Measurements from ENCODE around the gene ADAR.

DNA sequence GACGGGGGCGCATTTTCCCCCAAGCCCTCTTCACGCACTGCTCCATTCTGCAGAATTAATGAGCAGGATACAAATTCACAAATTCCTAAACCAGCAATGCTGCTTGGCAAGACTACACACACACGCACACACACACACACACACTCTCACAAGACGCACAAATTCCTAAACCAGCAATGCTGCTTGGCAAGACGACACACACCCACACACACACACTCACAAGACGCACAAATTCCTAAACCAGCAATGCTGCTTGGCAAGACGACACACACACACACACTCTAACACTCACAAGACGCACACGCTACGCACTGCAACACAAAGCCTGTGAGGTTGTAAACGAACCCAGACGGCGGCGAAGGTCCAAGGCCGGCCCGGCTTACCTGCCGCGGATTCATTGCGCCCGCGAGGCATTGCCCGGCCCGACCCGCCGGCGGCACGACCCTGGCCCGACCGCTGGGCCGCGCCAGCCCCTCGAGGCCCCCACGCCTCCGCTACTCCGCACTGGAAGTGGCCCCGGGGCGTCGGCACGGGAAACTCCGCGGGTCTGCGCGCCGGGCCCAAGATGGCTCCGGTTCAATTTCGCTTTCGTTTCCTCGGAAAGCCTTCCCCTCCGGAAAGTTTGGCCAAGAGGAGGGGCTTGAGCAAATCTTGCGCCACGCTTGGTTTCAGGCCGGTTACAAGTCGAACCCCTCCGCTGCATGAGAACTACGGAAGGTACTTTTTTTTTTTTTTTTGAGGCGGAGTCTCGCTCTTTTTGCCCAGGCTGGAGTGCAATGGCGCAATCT is at the start of gene ADAR:
- TF ChIP-seq, protein P1, sequence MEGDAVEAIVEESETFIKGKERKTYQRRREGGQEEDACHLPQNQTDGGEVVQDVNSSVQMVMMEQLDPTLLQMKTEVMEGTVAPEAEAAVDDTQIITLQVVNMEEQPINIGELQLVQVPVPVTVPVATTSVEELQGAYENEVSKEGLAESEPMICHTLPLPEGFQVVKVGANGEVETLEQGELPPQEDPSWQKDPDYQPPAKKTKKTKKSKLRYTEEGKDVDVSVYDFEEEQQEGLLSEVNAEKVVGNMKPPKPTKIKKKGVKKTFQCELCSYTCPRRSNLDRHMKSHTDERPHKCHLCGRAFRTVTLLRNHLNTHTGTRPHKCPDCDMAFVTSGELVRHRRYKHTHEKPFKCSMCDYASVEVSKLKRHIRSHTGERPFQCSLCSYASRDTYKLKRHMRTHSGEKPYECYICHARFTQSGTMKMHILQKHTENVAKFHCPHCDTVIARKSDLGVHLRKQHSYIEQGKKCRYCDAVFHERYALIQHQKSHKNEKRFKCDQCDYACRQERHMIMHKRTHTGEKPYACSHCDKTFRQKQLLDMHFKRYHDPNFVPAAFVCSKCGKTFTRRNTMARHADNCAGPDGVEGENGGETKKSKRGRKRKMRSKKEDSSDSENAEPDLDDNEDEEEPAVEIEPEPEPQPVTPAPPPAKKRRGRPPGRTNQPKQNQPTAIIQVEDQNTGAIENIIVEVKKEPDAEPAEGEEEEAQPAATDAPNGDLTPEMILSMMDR (IDR thresholded peaks at IDR 0.05): no peak
- TF ChIP-seq POLR2A (IDR thresholded peaks at IDR 0.05): no peak

All from lower leg skin (tissue), 3 donors.